CD4-positive, alpha-beta T cell (primary cell): Measurements from ENCODE around the gene HSD17B4. TPM values are rescaled to one million over a fixed set of nuclear protein-coding genes. Genes with fewer than 3 reads are reported as not detected.

Experiments used
- ATAC-seq: fragments of 200-7000 bp; cut with Tn5 transposase; one replicate; pipeline ENCODE4 v1.10.0; 2022; ENCODE audit warnings: mild to moderate bottlenecking; ENCODE audit not compliant: poor library complexity
- CTCF ChIA-PET: fragments of 350-600 bp; sonication (Branson Sonifier 250); formaldehyde crosslinking; loops from one replicate; lab custom pipeline; 2021; ENCODE audit warnings: antibody characterized with exemption, inconsistent platforms; lab: Charles Lee
- POLR2A ChIA-PET: fragments of 350-600 bp; sonication (Branson Sonifier 250); formaldehyde crosslinking; loops from one replicate; lab custom pipeline; 2021; ENCODE audit warnings: antibody characterized with exemption, inconsistent platforms; lab: Charles Lee
- DNase-seq, 14 experiments: peaks; one replicate each; pipeline ENCODE4 v3.0.0-alpha.2; 2013 to 2020; ENCODE audit warnings: mixed read lengths in 2 of 14
- H3K27ac ChIP-seq, 2 donors: one replicate each; pipeline versions ENCODE4 v1.5.1 to v1.7.0; 2013; ENCODE audit warnings: low read length in 2 of 2, low read depth in 1 of 2, mild to moderate bottlenecking in 1 of 2
- H3K27me3 ChIP-seq, 2 experiments: 1 replicate in 1 of 2; 2 replicates in 1 of 2; pipeline versions ENCODE4 v1.6.1 to v1.7.0; 2013; ENCODE audit warnings: low read length in 2 of 2, control low read depth in 1 of 2, mild to moderate bottlenecking in 1 of 2, moderate library complexity in 1 of 2; ENCODE audit not compliant: insufficient read depth in 2 of 2, control insufficient read depth in 1 of 2
- H3K36me3 ChIP-seq: one replicate; pipeline ENCODE4 v1.6.1; 2013; ENCODE audit warnings: low read length, control low read depth; ENCODE audit not compliant: insufficient read depth
- H3K4me1 ChIP-seq: one replicate; pipeline ENCODE4 v1.6.1; 2013; ENCODE audit warnings: low read length, control low read depth; ENCODE audit not compliant: insufficient read depth
- H3K4me3 ChIP-seq: one replicate; pipeline ENCODE4 v1.5.1; 2013; ENCODE audit warnings: mild to moderate bottlenecking, low read length, moderate library complexity
- H3K9me3 ChIP-seq, 2 experiments: 1 replicate in 1 of 2; 2 replicates in 1 of 2; pipeline versions ENCODE4 v1.6.1 to v1.7.0; 2013; ENCODE audit warnings: low read length in 2 of 2, mild to moderate bottlenecking in 2 of 2, control low read depth in 1 of 2, moderate library complexity in 1 of 2; ENCODE audit not compliant: control insufficient read depth in 1 of 2, insufficient read depth in 1 of 2
- H3K27ac Mint-ChIP-seq: one replicate; pipeline ENCODE4 v1.8.0; 2020; ENCODE audit warnings: mixed read lengths
- H3K27me3 Mint-ChIP-seq: one replicate; pipeline ENCODE4 v1.8.0; 2021; ENCODE audit warnings: mixed read lengths
- H3K36me3 Mint-ChIP-seq: one replicate; pipeline ENCODE4 v1.8.0; 2021; ENCODE audit warnings: low read depth, mixed read lengths
- H3K4me1 Mint-ChIP-seq: one replicate; pipeline ENCODE4 v1.8.0; 2021; ENCODE audit warnings: low read depth, mixed read lengths
- H3K4me3 Mint-ChIP-seq: one replicate; pipeline ENCODE4 v1.8.0; 2020; ENCODE audit warnings: mild to moderate bottlenecking, mixed read lengths
- H3K9me3 Mint-ChIP-seq: one replicate; pipeline ENCODE4 v1.8.0; 2020; ENCODE audit warnings: mixed read lengths
- intact Hi-C, 2 experiments: fragments of 100-400 bp; cut with DNase I in 1 of 2; cut with micrococcal nuclease in 1 of 2; formaldehyde crosslinking; loops; one replicate each; pipeline versions ENCODE4 v1.15.1 to v1.9.0; 2023 to 2025; cut with DNase I, micrococcal nuclease
- total RNA-seq, 174 experiments: library from RNA in 2 of 174; stranded (reverse) in 2 of 174; gene quantifications; one replicate each; pipeline ENCODE4 v1.2.3 and lab custom pipeline; 2021 to 2026
- TF ChIP-seq, protein P1 (sequence below): fragments of 200-600 bp; IDR thresholded peaks from one replicate; pipeline ENCODE4 v1.8.0; 2022; ENCODE audit warnings: antibody characterized with exemption, mild to moderate bottlenecking

Gene HSD17B4
- total RNA-seq, 2 experiments from 2014 or later = 11.9 to 13.1 TPM

DNA sequence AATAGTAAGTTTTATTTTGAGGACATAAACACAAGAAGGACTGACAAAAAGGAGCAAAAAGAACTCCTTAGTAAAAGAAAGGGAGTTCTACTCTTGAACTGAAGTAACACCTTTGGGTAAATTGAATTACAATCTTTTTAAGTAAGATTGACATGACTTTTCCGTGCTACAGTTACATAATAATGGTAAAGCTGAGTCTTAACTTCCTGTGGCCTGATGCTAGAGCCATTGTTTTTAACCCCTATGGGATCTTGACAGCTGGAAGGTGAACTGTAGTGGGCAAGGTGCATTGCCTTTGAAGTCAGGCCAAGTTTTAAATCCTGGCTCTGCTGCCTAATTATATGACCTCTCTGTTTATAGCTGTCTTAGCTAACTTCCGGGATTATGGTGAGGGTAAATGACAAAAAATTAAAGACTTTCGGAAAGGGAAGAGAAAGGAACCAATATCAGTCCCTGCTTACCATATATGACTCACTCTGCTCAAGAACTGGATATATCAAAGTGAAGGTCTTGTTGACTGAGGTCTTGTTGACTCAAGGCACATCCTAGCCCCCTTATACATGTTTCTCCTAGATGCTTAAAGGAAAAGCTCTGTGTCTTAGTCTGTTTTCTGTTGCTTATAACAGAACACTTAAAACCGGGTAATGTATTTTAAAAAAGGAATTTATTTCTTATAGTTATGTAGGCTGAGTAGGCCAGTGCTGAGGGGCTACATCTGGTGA is 6.8 kb downstream of the HSD17B4 start:
- H3K4me3 Mint-ChIP-seq = no peak overlapping the region
- TF ChIP-seq, protein P1, sequence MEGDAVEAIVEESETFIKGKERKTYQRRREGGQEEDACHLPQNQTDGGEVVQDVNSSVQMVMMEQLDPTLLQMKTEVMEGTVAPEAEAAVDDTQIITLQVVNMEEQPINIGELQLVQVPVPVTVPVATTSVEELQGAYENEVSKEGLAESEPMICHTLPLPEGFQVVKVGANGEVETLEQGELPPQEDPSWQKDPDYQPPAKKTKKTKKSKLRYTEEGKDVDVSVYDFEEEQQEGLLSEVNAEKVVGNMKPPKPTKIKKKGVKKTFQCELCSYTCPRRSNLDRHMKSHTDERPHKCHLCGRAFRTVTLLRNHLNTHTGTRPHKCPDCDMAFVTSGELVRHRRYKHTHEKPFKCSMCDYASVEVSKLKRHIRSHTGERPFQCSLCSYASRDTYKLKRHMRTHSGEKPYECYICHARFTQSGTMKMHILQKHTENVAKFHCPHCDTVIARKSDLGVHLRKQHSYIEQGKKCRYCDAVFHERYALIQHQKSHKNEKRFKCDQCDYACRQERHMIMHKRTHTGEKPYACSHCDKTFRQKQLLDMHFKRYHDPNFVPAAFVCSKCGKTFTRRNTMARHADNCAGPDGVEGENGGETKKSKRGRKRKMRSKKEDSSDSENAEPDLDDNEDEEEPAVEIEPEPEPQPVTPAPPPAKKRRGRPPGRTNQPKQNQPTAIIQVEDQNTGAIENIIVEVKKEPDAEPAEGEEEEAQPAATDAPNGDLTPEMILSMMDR = no peak

DNA sequence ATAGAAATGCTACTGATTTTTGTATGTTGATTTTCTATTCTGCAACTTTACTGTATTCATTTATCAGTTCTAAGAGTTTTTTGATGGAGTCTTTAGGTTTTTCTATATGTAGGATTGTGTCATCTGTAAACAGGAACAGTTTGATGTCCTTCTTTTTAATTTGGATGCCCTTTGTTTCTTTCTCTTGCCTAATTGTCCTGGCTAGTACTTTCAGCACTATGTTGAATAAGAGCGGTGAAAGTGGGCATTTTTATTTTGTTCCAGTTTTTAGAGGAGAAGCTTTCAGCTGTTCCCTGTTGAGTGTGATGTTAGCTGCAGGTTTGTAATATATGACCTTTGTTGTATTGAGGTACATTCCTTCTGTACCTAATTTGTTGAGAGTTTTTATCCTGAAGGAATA is 13.3 kb downstream of the HSD17B4 start:
- ATAC-seq = no peak
- no peak overlapping the region for H3K4me3 Mint-ChIP-seq
- ChIA-PET CTCF (no interaction called here), POLR2A (no interaction called here)
- Histone ChIP-seq H3K27me3 (no peaks in the 10 kb centered on the region), H3K9me3 (peaks cover 5 to 16% of the 10 kb centered on the region in 2 experiments), H3K4me1 (no peaks in the 10 kb centered on the region), H3K36me3 (peaks cover 7% of the 10 kb centered on the region), H3K4me3 (no peak overlapping the region), H3K27ac (no peak overlapping the region)
- peaks cover 12% of the 10 kb centered on the region for H3K9me3 Mint-ChIP-seq
- no peaks in the 10 kb centered on the region for H3K27me3 Mint-ChIP-seq
- peaks cover 29% of the 10 kb centered on the region for H3K4me1 Mint-ChIP-seq
- H3K27ac Mint-ChIP-seq = no peak overlapping the region
- peaks cover 71% of the 10 kb centered on the region for H3K36me3 Mint-ChIP-seq
- intact Hi-C loops = no loop called here
- TF ChIP-seq, protein P1 = no peak
- DNase-seq = no peak

More for the DNA sequence above, 6.8 kb downstream of the HSD17B4 start:
- no peak for DNase-seq
- Mint-ChIP-seq H3K4me1 (peaks cover 9% of the 10 kb centered on the region), H3K27me3 (no peaks in the 10 kb centered on the region), H3K36me3 (peaks cover 46% of the 10 kb centered on the region), H3K27ac (no peak overlapping the region), H3K9me3 (no peaks in the 10 kb centered on the region)
- Histone ChIP-seq H3K4me3 (no peak overlapping the region), H3K4me1 (no peaks in the 10 kb centered on the region), H3K27me3 (no peaks in the 10 kb centered on the region), H3K9me3 (no peaks in the 10 kb centered on the region), H3K27ac (no peak overlapping the region), H3K36me3 (peaks cover 9% of the 10 kb centered on the region)
- CTCF ChIA-PET = no interaction called here
- ATAC-seq = no peak
- POLR2A ChIA-PET = no interaction called here
- intact Hi-C loops = no loop called here

DNA sequence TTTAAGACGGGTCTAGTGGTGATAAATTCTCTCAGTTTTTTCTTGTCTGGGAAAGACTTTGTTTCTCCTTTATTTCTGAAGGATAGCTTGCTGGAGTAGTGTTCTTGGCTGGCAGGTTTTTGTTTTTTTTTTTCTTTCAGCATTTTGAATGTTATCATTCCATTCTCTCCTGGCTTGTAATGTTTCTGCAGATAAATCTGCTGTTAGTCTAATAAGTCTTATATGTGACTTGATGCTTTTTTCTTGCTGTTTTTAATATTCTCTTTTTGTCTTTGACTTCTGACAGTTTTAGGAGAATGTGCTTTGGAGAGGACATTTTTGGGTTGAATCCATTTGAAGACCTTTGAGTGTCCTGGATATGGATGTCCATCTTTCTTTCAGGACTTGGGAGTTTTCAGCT is 16.0 kb downstream of the HSD17B4 start:
- H3K9me3 Mint-ChIP-seq = peaks cover 12% of the 10 kb centered on the region

More for the DNA sequence above, 16.0 kb downstream of the HSD17B4 start:
- intact Hi-C loops = no loop called here
- Histone ChIP-seq H3K27me3 (no peaks in the 10 kb centered on the region), H3K4me3 (no peak overlapping the region), H3K36me3 (peaks cover 7% of the 10 kb centered on the region), H3K9me3 (peaks cover 5 to 16% of the 10 kb centered on the region in 2 experiments), H3K27ac (no peak overlapping the region), H3K4me1 (no peaks in the 10 kb centered on the region)
- TF ChIP-seq, protein P1 = no peak
- H3K27me3 Mint-ChIP-seq = no peaks in the 10 kb centered on the region
- no peak overlapping the region for H3K27ac Mint-ChIP-seq
- CTCF ChIA-PET = interaction anchor here (0.7 kb wide), 1 partner anchor 12 kb away, joined by 3 read pairs; no protein-coding TSS in a partner anchor
- POLR2A ChIA-PET = no interaction called here
- peaks cover 40% of the 10 kb centered on the region for H3K4me1 Mint-ChIP-seq
- H3K4me3 Mint-ChIP-seq = no peak overlapping the region
- ATAC-seq (no peak), DNase-seq (no peak)
- H3K36me3 Mint-ChIP-seq = peaks cover 80% of the 10 kb centered on the region
